ENCODE data around the gene MEGF11. TPM values are rescaled to one million over a fixed set of nuclear protein-coding genes. Genes with fewer than 3 reads are reported as not detected.

Gene MEGF11
- total RNA-seq, 1 experiment from 2014 or later: 1.2 TPM

DNA sequence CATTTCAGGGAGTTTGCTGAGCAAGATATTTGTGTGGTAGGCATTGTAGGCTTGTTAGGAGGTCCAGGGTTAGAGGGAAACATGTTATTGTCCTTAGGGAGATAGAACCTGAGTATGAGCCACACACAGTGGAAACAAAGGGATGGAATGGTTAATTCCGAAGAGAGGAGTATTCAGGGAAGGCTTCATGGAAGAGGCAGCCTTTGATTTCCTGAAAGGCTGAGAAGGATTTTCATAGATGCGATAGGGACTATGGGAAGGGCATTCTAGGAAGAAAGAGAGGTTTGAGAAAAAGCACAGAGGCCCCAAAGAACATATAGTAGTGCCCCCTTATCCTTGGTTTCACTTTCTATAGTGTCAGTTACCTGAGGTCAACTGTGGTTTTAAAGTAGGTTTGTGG, 302.5 kb downstream of the MEGF11 start:
- Mint-ChIP-seq H3K4me3 (no peak overlapping the region), H3K27me3 (ENCODE audit: low read depth) (0 out of 2 replicates have a peak, but pooled peaks cover 1% of the 10 kb centered on the region), H3K27ac (no peak overlapping the region; a peak in 1 of 7 replicates), H3K9me3 (no peaks in the 10 kb centered on the region; a peak in 1 of 5 replicates), H3K4me1 (peaks cover 32% of the 10 kb centered on the region in 2 experiments), H3K36me3 (ENCODE audit: insufficient read depth in 1 of 3, low read depth in 3 of 3) (no peaks in the 10 kb centered on the region)
- TF ChIP-seq, protein P1, sequence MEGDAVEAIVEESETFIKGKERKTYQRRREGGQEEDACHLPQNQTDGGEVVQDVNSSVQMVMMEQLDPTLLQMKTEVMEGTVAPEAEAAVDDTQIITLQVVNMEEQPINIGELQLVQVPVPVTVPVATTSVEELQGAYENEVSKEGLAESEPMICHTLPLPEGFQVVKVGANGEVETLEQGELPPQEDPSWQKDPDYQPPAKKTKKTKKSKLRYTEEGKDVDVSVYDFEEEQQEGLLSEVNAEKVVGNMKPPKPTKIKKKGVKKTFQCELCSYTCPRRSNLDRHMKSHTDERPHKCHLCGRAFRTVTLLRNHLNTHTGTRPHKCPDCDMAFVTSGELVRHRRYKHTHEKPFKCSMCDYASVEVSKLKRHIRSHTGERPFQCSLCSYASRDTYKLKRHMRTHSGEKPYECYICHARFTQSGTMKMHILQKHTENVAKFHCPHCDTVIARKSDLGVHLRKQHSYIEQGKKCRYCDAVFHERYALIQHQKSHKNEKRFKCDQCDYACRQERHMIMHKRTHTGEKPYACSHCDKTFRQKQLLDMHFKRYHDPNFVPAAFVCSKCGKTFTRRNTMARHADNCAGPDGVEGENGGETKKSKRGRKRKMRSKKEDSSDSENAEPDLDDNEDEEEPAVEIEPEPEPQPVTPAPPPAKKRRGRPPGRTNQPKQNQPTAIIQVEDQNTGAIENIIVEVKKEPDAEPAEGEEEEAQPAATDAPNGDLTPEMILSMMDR (conservative IDR thresholded peaks at IDR 0.05): no peak
- Histone ChIP-seq H3K4me2 (ENCODE audit: insufficient read depth, insufficient read length, low read length) (no peak overlapping the region), H3K79me1 (ENCODE audit: insufficient read depth, low read depth, low read length, poor library complexity, severe bottlenecking) (no peaks in the 10 kb centered on the region), H2AK5ac (ENCODE audit: insufficient read length, low read length) (no peak overlapping the region), H3K56ac (ENCODE audit: insufficient read length, low read depth, low read length) (no peak overlapping the region), H4K5ac (ENCODE audit: insufficient read length, low read depth, low read length) (no peak overlapping the region), H3K79me2 (ENCODE audit: insufficient read depth, low read length) (no peaks in the 10 kb centered on the region), H3K9ac (ENCODE audit: extremely low read depth, insufficient read length, low read length) (no peak overlapping the region), H3K4me1 (ENCODE audit: insufficient read depth, low read length) (peaks cover 17% of the 10 kb centered on the region), H3K23me2 (ENCODE audit: insufficient read length, low read depth, low read length, poor library complexity, severe bottlenecking) (no peaks in the 10 kb centered on the region), H3T11ph (ENCODE audit: low read length) (no peak overlapping the region), H2BK20ac (ENCODE audit: low read depth, low read length, poor library complexity, severe bottlenecking) (no peak overlapping the region), H3K9me3 (ENCODE audit: control insufficient read depth, low read depth, low read length) (no peaks in the 10 kb centered on the region), H2AFZ (ENCODE audit: low read length) (no peak overlapping the region), H3K23ac (ENCODE audit: insufficient read length, low read depth, low read length) (no peak overlapping the region), H4K8ac (replicated peaks; ENCODE audit: insufficient read length, low read depth, low read length) (no peak overlapping the region), H3K27ac (ENCODE audit: insufficient read length, low read depth, low read length) (no peak overlapping the region), H4K20me1 (ENCODE audit: control insufficient read depth, insufficient read depth, insufficient read length) (no peaks in the 10 kb centered on the region), H2BK12ac (ENCODE audit: insufficient read length, low read depth, low read length) (no peak overlapping the region), H3K18ac (ENCODE audit: insufficient read length, low read depth, low read length) (no peak overlapping the region), H2BK15ac (ENCODE audit: low read depth, low read length) (no peak overlapping the region), H4K91ac (ENCODE audit: insufficient read length, low read depth, low read length) (no peak overlapping the region), H3K4ac (ENCODE audit: low read depth, low read length) (no peak overlapping the region), H3K14ac (ENCODE audit: insufficient read depth, low read length) (no peak overlapping the region), H2BK5ac (ENCODE audit: insufficient read length, low read length) (no peak overlapping the region), H3K27me3 (ENCODE audit: insufficient read depth, low read length) (no peaks in the 10 kb centered on the region), H2BK120ac (ENCODE audit: low read depth, low read length, poor library complexity, severe bottlenecking) (no peak overlapping the region)
- no CpG with 5 or more reads among the region's 2 CpGs for WGBS (ENCODE audit: extremely low coverage, insufficient read length, low lambda C conversion rate)
- DNase-seq: no peak
